Measurements from ENCODE around the gene MAEL. TPM values are rescaled to one million over a fixed set of nuclear protein-coding genes. Genes with fewer than 3 reads are reported as not detected.

MAEL gene
- total and polyA plus RNA-seq, 4 donors = 0.03 to 0.06 TPM; not detected in 2

DNA sequence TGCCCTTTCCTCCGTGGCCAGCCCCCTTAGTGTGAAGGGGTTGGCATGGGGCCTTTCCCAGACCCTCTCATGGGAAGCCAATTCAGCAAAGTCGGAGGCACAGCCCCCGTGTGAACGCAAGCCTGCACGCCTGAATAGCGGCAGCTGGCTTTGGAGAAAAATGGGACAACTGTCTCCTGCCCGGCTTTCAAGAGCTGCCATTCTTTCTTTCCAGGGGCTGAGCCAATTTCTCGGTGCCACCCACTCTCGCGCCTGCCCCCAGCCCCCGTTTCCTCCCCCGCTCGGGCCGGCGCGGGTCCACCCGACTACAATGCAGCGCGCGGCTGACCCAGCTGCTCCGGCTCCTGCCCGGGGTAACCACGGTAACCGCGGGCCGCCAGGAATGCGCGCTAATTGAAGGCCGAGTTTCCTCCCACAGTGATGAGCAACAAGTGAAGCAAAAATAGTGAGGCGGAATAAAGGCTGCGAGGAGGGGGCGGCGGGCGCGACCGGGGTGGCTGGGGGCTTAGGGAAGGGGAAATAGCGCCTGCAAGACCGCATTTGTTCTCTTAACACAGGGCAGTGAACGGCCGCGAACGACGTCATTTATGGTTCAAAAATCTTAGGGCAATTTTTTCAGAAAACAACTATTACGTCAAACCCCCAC, 41.6 kb upstream of the MAEL start:
- no peak overlapping the region for H3K4me3 ChIP-seq

DNA sequence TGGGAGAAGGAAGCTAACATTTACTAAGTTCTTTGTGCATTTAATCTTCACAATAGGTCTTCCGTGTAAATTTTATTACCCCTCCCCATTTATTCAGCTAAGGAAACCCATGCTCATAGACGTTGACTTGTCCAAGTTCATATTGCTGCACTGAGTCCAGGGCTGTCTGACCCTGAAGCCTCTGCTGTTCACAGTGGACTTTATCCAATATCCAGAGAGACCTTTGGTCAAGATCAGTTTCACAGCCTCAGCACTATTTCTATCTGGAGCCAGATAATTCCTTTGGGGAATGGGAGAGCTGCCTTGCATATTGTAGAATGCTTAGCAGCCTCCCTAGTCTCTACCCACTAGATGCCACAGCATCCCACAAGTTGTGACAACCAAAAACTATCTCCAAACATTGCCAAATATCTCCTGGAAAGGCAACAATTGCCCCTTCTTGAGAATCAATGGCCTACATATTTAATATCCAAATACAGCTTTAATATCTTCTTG, 40.2 kb upstream of the MAEL start:
- ATAC-seq (ENCODE audit: insufficient read depth, low FRiP score) (no peak), DNase-seq (no peak)
- Histone ChIP-seq H3K27ac (ENCODE audit: low read depth in 1 of 2, low read length in 1 of 2) (no peak overlapping the region), H3K4me3 (no peak overlapping the region), H3K4me1 (ENCODE audit: control insufficient read depth in 5 of 5, insufficient read depth in 5 of 5, low read length in 5 of 5) (peaks cover 0 to 7% (median 2%) of the 10 kb centered on the region in 5 donors), H3K9ac (ENCODE audit: insufficient read depth in 1 of 2, low read length in 2 of 2) (no peak overlapping the region), H3K9me3 (ENCODE audit: control insufficient read depth in 4 of 4, insufficient read depth in 3 of 4, low read length in 3 of 4) (no peaks in the 10 kb centered on the region), H3K27me3 (ENCODE audit: control insufficient read depth in 3 of 3, insufficient read depth in 3 of 3, low read length in 2 of 3) (peaks cover 0 to 13% (median 8%) of the 10 kb centered on the region in 3 donors), H3K36me3 (ENCODE audit: control insufficient read depth in 4 of 4, insufficient read depth in 4 of 4, low read length in 4 of 4) (no peaks in the 10 kb centered on the region)
- TF ChIP-seq, protein P1, sequence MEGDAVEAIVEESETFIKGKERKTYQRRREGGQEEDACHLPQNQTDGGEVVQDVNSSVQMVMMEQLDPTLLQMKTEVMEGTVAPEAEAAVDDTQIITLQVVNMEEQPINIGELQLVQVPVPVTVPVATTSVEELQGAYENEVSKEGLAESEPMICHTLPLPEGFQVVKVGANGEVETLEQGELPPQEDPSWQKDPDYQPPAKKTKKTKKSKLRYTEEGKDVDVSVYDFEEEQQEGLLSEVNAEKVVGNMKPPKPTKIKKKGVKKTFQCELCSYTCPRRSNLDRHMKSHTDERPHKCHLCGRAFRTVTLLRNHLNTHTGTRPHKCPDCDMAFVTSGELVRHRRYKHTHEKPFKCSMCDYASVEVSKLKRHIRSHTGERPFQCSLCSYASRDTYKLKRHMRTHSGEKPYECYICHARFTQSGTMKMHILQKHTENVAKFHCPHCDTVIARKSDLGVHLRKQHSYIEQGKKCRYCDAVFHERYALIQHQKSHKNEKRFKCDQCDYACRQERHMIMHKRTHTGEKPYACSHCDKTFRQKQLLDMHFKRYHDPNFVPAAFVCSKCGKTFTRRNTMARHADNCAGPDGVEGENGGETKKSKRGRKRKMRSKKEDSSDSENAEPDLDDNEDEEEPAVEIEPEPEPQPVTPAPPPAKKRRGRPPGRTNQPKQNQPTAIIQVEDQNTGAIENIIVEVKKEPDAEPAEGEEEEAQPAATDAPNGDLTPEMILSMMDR (IDR thresholded peaks at IDR 0.05; ENCODE audit: control extremely low read depth, extremely low read depth) = no peak
- 90 to 93% methylated on average over 2 of the region's 2 CpGs for WGBS, 2 donors

More for the DNA sequence above, 41.6 kb upstream of the MAEL start:
- H3K4me1 ChIP-seq (ENCODE audit: control insufficient read depth in 5 of 5, insufficient read depth in 5 of 5, low read length in 5 of 5) = peaks cover 0 to 7% (median 2%) of the 10 kb centered on the region in 5 donors
- TF ChIP-seq, protein P1 (IDR thresholded peaks at IDR 0.05; ENCODE audit: control extremely low read depth, extremely low read depth) = no peak
- DNase-seq (peak; percentile 57 to 75 (median 58)), ATAC-seq (ENCODE audit: insufficient read depth, low FRiP score) (peak; percentile 24)
- H3K9me3 ChIP-seq (ENCODE audit: control insufficient read depth in 4 of 4, insufficient read depth in 3 of 4, low read length in 3 of 4) = no peaks in the 10 kb centered on the region
- H3K27ac ChIP-seq (ENCODE audit: low read depth in 1 of 2, low read length in 1 of 2) = no peak overlapping the region
- peaks cover 0 to 13% (median 8%) of the 10 kb centered on the region in 3 donors for H3K27me3 ChIP-seq (ENCODE audit: control insufficient read depth in 3 of 3, insufficient read depth in 3 of 3, low read length in 2 of 3)
- no peak overlapping the region for H3K9ac ChIP-seq (ENCODE audit: insufficient read depth in 1 of 2, low read length in 2 of 2)
- H3K36me3 ChIP-seq (ENCODE audit: control insufficient read depth in 4 of 4, insufficient read depth in 4 of 4, low read length in 4 of 4) = no peaks in the 10 kb centered on the region
- 5 to 6% methylated on average over 44 of the region's 44 CpGs for WGBS, 2 donors

DNA sequence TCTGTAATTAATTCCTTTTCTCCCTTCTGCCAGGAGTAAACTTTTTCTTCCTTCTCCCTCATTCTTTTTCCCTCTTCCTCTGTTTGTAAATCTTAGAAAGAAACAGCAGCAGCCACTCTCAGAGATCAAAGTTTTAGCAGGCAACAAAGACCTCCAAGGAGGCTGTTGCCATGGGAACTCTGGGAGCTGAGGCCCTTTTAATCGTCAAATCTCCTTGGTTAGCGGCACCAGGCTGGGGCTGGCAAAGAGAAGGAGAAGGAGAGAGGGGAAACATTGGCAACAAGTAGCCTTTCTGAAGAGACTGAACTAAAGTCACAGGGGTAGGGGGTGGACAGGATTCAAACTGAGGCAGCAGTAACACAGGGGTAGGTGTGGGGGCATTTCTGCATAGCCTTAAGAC, 38.9 kb upstream of the MAEL start:
- Histone ChIP-seq H3K9me3 (ENCODE audit: control insufficient read depth in 4 of 4, insufficient read depth in 3 of 4, low read length in 3 of 4) (no peaks in the 10 kb centered on the region), H3K27ac (ENCODE audit: low read depth in 1 of 2, low read length in 1 of 2) (no peak overlapping the region), H3K4me3 (no peak overlapping the region), H3K36me3 (ENCODE audit: control insufficient read depth in 4 of 4, insufficient read depth in 4 of 4, low read length in 4 of 4) (no peaks in the 10 kb centered on the region), H3K27me3 (ENCODE audit: control insufficient read depth in 3 of 3, insufficient read depth in 3 of 3, low read length in 2 of 3) (peaks cover 0 to 13% (median 8%) of the 10 kb centered on the region in 3 donors), H3K9ac (ENCODE audit: insufficient read depth in 1 of 2, low read length in 2 of 2) (no peak overlapping the region), H3K4me1 (ENCODE audit: control insufficient read depth in 5 of 5, insufficient read depth in 5 of 5, low read length in 5 of 5) (peaks cover 0 to 6% (median 2%) of the 10 kb centered on the region in 5 donors)
- DNase-seq (no peak), ATAC-seq (ENCODE audit: insufficient read depth, low FRiP score) (no peak)
- 86 to 91% methylated on average over 2 of the region's 2 CpGs for WGBS, 2 donors
- TF ChIP-seq, protein P1 (IDR thresholded peaks at IDR 0.05; ENCODE audit: control extremely low read depth, extremely low read depth) = no peak
